Measurements from ENCODE around the gene ROPN1L.

- TF ChIP-seq POLR2AphosphoS5 (IDR thresholded peaks at IDR 0.05): no peak
- no peak for TF ChIP-seq POLR2A (IDR thresholded peaks at IDR 0.05)
These were observed 32.2 kb upstream of the ROPN1L start for GRCh38 chr5:10409504-10409903.
